Measurements from ENCODE around the gene DUS3L. TPM values are rescaled to one million over a fixed set of nuclear protein-coding genes. Genes with fewer than 3 reads are reported as not detected.

Gene DUS3L
- total and polyA plus RNA-seq, 2 experiments from 2014 or later, result 26.7 to 28.9 TPM

DNA sequence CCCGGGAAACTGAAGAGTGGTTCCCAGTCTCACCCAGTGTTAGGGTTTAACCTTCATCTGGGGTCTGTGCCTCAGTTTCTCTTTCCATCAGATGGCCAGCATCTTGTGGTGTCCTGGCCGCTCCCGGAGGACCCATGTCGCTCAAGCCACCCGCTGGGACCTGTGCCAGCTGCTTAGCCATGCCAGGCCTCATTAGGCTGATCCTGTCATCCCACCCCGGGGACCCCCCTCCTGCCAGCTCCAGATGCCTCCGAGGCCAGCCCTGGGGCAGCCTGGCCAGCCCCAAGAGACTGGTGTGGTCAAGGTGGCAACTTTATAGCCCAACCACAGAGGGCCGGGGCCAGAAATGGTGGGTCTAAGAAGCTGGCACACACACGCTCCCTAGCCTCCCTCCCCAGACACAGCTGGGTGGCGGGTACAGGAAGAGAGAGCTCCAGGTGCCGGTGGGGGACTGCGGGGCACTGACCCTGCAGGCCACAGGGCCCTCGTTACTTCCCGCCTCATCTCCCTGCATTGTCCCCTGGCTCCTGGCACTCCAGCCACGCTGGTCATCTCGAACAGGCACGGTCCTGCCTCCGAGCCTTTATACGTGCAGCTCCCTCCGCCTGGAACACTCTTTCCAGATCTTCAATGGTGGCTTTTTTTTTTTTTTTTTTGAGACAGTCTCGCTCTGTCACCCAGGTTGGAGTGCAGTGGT lies 17.3 kb upstream of the DUS3L start:
- TF ChIP-seq, protein P1, sequence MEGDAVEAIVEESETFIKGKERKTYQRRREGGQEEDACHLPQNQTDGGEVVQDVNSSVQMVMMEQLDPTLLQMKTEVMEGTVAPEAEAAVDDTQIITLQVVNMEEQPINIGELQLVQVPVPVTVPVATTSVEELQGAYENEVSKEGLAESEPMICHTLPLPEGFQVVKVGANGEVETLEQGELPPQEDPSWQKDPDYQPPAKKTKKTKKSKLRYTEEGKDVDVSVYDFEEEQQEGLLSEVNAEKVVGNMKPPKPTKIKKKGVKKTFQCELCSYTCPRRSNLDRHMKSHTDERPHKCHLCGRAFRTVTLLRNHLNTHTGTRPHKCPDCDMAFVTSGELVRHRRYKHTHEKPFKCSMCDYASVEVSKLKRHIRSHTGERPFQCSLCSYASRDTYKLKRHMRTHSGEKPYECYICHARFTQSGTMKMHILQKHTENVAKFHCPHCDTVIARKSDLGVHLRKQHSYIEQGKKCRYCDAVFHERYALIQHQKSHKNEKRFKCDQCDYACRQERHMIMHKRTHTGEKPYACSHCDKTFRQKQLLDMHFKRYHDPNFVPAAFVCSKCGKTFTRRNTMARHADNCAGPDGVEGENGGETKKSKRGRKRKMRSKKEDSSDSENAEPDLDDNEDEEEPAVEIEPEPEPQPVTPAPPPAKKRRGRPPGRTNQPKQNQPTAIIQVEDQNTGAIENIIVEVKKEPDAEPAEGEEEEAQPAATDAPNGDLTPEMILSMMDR (IDR thresholded peaks at IDR 0.05; ENCODE audit: poor library complexity), result no peak
- no peak for TF ChIP-seq EZH2phosphoT487 (IDR thresholded peaks at IDR 0.05; ENCODE audit: low read depth, severe bottlenecking, unreplicated experiment)
- no peak for TF ChIP-seq EZH2 (IDR thresholded peaks at IDR 0.05; ENCODE audit: borderline replicate concordance)
- no peaks in the 10 kb centered on the region for H3K79me2 ChIP-seq
- 96% methylated on average over 20 of the region's 21 CpGs for WGBS (ENCODE audit: low lambda C conversion rate, missing lambda C conversion rate)

DNA sequence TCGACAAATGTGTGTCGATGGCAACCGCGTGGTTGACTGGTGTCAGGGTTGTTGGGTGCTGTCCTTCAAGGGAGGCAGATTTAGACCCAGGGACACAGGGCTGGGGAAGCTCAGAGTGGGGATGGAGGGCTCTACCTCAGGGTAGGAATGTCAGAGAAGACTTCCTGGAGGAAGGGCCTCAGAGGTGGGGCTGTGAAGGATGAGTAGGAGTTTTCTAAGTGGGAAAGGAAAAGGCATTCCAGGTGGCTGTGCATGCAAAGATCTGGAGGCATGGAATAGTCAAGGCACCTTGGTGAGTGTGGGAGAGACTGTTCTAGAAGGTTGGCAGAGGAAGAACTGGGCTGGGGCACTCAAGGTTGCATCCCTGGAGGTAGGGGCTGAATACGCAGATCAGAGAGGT lies 15.9 kb upstream of the DUS3L start:
- Histone ChIP-seq H3K36me3 (replicated peaks; ENCODE audit: insufficient read depth, low read depth) (no peaks in the 10 kb centered on the region), H3K9me3 (ENCODE audit: low read depth) (no peaks in the 10 kb centered on the region), H4K20me1 (ENCODE audit: insufficient read depth, poor library complexity, severe bottlenecking) (no peaks in the 10 kb centered on the region), H3K79me2 (no peaks in the 10 kb centered on the region), H3K27me3 (no peaks in the 10 kb centered on the region), H3K9me2 (replicated peaks; ENCODE audit: insufficient read depth) (no peaks in the 10 kb centered on the region), H3K27ac (no peak overlapping the region), H3K4me1 (ENCODE audit: insufficient read depth) (peaks cover 19% of the 10 kb centered on the region), H3K4me2 (no peak overlapping the region), H2AFZ (no peak overlapping the region), H3K4me3 (no peak overlapping the region)
- DNase-seq (ENCODE audit: low spot score), result no peak
- TF ChIP-seq, protein P1 (IDR thresholded peaks at IDR 0.05; ENCODE audit: poor library complexity), result no peak
- TF ChIP-seq EZH2phosphoT487 (IDR thresholded peaks at IDR 0.05; ENCODE audit: low read depth, severe bottlenecking, unreplicated experiment) (no peak), EZH2 (IDR thresholded peaks at IDR 0.05; ENCODE audit: borderline replicate concordance) (no peak)
- WGBS (ENCODE audit: low lambda C conversion rate, missing lambda C conversion rate), result 92% methylated on average over 5 of the region's 5 CpGs

More for the DNA sequence above, 17.3 kb upstream of the DUS3L start:
- no peak overlapping the region for H3K27ac ChIP-seq
- no peaks in the 10 kb centered on the region for H4K20me1 ChIP-seq (ENCODE audit: insufficient read depth, poor library complexity, severe bottlenecking)
- no peak overlapping the region for H3K4me3 ChIP-seq
- H2AFZ ChIP-seq, result no peak overlapping the region
- no peak for DNase-seq (ENCODE audit: low spot score)
- H3K9me3 ChIP-seq (ENCODE audit: low read depth), result no peaks in the 10 kb centered on the region
- H3K4me2 ChIP-seq, result no peak overlapping the region
- H3K27me3 ChIP-seq, result no peaks in the 10 kb centered on the region
- H3K36me3 ChIP-seq (replicated peaks; ENCODE audit: insufficient read depth, low read depth), result no peaks in the 10 kb centered on the region
- H3K9me2 ChIP-seq (replicated peaks; ENCODE audit: insufficient read depth), result no peaks in the 10 kb centered on the region
- peaks cover 11% of the 10 kb centered on the region for H3K4me1 ChIP-seq (ENCODE audit: insufficient read depth)

DNA sequence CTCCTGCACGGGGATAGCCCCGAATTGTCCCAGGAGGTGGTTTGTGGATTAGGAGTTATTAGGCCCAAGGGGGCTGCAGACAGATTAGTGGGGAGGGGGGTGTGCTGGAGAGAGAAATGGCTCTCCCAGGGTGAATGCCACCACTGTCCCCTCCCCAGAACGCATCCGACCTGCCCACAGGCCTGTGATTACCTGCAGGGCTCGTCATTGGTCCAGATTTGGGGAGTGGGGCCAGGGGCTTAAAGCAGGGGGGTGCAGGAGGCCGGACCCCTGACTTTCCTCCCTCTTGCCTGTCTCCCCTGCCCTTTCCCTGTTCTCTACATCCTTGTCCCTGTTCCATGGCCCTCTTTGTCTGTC lies 15.1 kb upstream of the DUS3L start:
- H3K9me3 ChIP-seq (ENCODE audit: low read depth), result no peaks in the 10 kb centered on the region
- H3K79me2 ChIP-seq, result no peaks in the 10 kb centered on the region
- no peak for DNase-seq (ENCODE audit: low spot score)
- no peak overlapping the region for H3K27ac ChIP-seq
- no peak overlapping the region for H2AFZ ChIP-seq
- H3K36me3 ChIP-seq (replicated peaks; ENCODE audit: insufficient read depth, low read depth), result no peaks in the 10 kb centered on the region
- TF ChIP-seq, protein P1 (IDR thresholded peaks at IDR 0.05; ENCODE audit: poor library complexity), result no peak
- TF ChIP-seq EZH2phosphoT487 (IDR thresholded peaks at IDR 0.05; ENCODE audit: low read depth, severe bottlenecking, unreplicated experiment) (no peak), EZH2 (IDR thresholded peaks at IDR 0.05; ENCODE audit: borderline replicate concordance) (no peak)
- no peaks in the 10 kb centered on the region for H4K20me1 ChIP-seq (ENCODE audit: insufficient read depth, poor library complexity, severe bottlenecking)
- no peaks in the 10 kb centered on the region for H3K27me3 ChIP-seq
- H3K9me2 ChIP-seq (replicated peaks; ENCODE audit: insufficient read depth), result no peaks in the 10 kb centered on the region
- H3K4me2 ChIP-seq, result peak overlapping the region; percentile 91
- peaks cover 21% of the 10 kb centered on the region for H3K4me1 ChIP-seq (ENCODE audit: insufficient read depth)
- 31% methylated on average over 6 of the region's 6 CpGs for WGBS (ENCODE audit: low lambda C conversion rate, missing lambda C conversion rate)
- H3K4me3 ChIP-seq, result no peak overlapping the region
